ENCODE data around the gene HSPB1. TPM values are rescaled to one million over a fixed set of nuclear protein-coding genes. Genes with fewer than 3 reads are reported as not detected.

The HSPB1 gene
- total and polyA plus RNA-seq, 8 donors, result 21.8 to 2,297 (median 429) TPM

- 56 to 68% (median 65%) methylated on average over 4 of the region's 4 CpGs for WGBS, 5 donors
- no peak for TF ChIP-seq CTCF (IDR thresholded peaks at IDR 0.05)
- no peak for TF ChIP-seq EP300 (IDR thresholded peaks at IDR 0.05)
- no peak for TF ChIP-seq POLR2A (IDR thresholded peaks at IDR 0.05)
- no peaks in the 10 kb centered on the region for H3K27me3 ChIP-seq
- H3K4me3 ChIP-seq, result no peak overlapping the region
- H3K4me1 ChIP-seq, result peaks cover 25 to 82% (median 51%) of the 10 kb centered on the region in 4 donors
- H3K27ac ChIP-seq, result no peak overlapping the region
- peaks cover 25 to 53% (median 43%) of the 10 kb centered on the region in 4 donors for H3K36me3 ChIP-seq
- intact Hi-C loops (cut with DNase I; ENCODE audit: low total_unique reads), result no loop called here
- no peak for DNase-seq
- H3K9me3 ChIP-seq, result no peaks in the 10 kb centered on the region
Measured at GRCh38 chr7:76330261-76330660, 27.8 kb downstream of the HSPB1 start.

- intact Hi-C loops (cut with DNase I; ENCODE audit: low total_unique reads), result no loop called here
- H3K27me3 ChIP-seq, result no peaks in the 10 kb centered on the region
- WGBS, 5 donors, result 69 to 93% (median 85%) methylated on average over 5 of the region's 5 CpGs
- no peak for DNase-seq
- TF ChIP-seq POLR2A (IDR thresholded peaks at IDR 0.05) (no peak), CTCF (IDR thresholded peaks at IDR 0.05) (no peak), EP300 (IDR thresholded peaks at IDR 0.05) (no peak), POLR2AphosphoS5 (IDR thresholded peaks at IDR 0.05) (no peak)
- no peak overlapping the region for H3K27ac ChIP-seq
- peaks cover 23 to 49% (median 40%) of the 10 kb centered on the region in 4 donors for H3K36me3 ChIP-seq
- H3K4me1 ChIP-seq, result peaks cover 25 to 86% (median 52%) of the 10 kb centered on the region in 4 donors
- no peaks in the 10 kb centered on the region for H3K9me3 ChIP-seq
- H3K4me3 ChIP-seq, result no peak overlapping the region
Measured at GRCh38 chr7:76330673-76331072, 28.2 kb downstream of the HSPB1 start.

GRCh38 chr7:76332078-76332477 is 29.6 kb downstream of the HSPB1 start:
- 48 to 64% (median 62%) methylated on average over 9 of the region's 9 CpGs for WGBS, 5 donors
- peaks cover 14 to 35% (median 30%) of the 10 kb centered on the region in 4 donors for H3K36me3 ChIP-seq
- intact Hi-C loops (cut with DNase I; ENCODE audit: low total_unique reads), result no loop called here

GRCh38 chr7:76333511-76334101 is 31.1 kb downstream of the HSPB1 start:
- intact Hi-C loops (cut with DNase I; ENCODE audit: low total_unique reads), result no loop called here
- Histone ChIP-seq H3K4me3 (no peak overlapping the region), H3K4me1 (peaks cover 28 to 86% (median 59%) of the 10 kb centered on the region in 4 donors), H3K27me3 (no peaks in the 10 kb centered on the region), H3K36me3 (peaks cover 10 to 20% (median 17%) of the 10 kb centered on the region in 4 donors), H3K27ac (peak overlapping the region; percentile 3 to 63 (median 36)), H3K9me3 (no peaks in the 10 kb centered on the region)
- TF ChIP-seq CTCF (IDR thresholded peaks at IDR 0.05), result no peak
- TF ChIP-seq EP300 (IDR thresholded peaks at IDR 0.05), result peak; percentile 34
- TF ChIP-seq POLR2AphosphoS5 (IDR thresholded peaks at IDR 0.05), result peak in 2 of 3 donors; percentile 9 to 54
- TF ChIP-seq POLR2A (IDR thresholded peaks at IDR 0.05), result no peak
- peak in 1 of 2 donors; percentile 61 for DNase-seq
- WGBS, 5 donors, result 59 to 66% (median 63%) methylated on average over 14 of the region's 14 CpGs

More at GRCh38 chr7:76332078-76332477, 29.6 kb downstream of the HSPB1 start:
- TF ChIP-seq CTCF (IDR thresholded peaks at IDR 0.05) (no peak), POLR2AphosphoS5 (IDR thresholded peaks at IDR 0.05) (no peak), POLR2A (IDR thresholded peaks at IDR 0.05) (no peak), EP300 (IDR thresholded peaks at IDR 0.05) (no peak)
- H3K4me3 ChIP-seq, result no peak overlapping the region
- H3K27me3 ChIP-seq, result no peaks in the 10 kb centered on the region
- peaks cover 25 to 79% (median 54%) of the 10 kb centered on the region in 4 donors for H3K4me1 ChIP-seq
- H3K9me3 ChIP-seq, result no peaks in the 10 kb centered on the region
- no peak overlapping the region for H3K27ac ChIP-seq
- no peak for DNase-seq
